ENCODE data around the gene TP53AIP1. TPM values are rescaled to one million over a fixed set of nuclear protein-coding genes. Genes with fewer than 3 reads are reported as not detected.
A peak's percentile ranks its signal among the peaks of the same experiment; 100 is the strongest.

TP53AIP1 gene
- total RNA-seq, 1 experiment from 2014 or later: not detected

DNA sequence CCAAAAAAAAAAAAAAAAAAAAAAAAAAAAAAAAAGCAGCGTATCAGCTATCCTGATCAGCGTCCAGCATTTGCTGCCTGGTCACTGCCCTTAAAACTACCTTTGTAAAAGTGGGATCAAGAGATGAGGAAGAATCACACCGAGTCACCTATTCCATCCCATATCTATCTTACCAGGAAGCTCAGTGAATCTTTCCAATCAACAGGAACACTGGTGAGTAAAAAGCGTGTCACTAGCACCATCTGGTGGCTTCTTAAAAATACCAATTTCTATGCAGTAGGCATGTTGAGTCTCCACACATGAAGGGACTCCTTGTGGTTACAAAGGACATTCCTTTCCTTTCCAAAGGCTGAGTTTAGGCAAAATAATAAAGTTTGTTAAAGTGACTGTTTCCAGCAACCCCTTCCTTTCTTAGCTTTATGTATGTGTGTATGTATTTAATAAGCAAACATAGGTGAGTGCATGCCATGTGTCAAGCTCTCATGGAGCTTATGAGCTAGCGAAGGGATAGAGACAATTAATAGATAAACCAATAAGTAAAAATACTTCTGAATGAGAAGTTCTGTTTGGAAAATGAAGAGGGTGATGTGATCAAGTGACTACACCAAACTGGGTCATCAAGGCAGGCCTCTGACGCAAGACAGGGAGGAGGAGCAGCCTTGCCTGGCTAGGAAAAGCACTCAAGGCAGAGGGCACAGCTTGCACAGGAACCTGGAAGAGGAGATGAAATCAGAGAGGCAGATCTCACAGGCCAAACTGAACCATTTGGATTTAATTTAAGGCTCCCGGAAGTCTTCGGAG lies 13.9 kb upstream of the TP53AIP1 start:
- H3K4me2 ChIP-seq (ENCODE audit: insufficient read depth, insufficient read length, low read length): no peak overlapping the region
- TF ChIP-seq, protein P1, sequence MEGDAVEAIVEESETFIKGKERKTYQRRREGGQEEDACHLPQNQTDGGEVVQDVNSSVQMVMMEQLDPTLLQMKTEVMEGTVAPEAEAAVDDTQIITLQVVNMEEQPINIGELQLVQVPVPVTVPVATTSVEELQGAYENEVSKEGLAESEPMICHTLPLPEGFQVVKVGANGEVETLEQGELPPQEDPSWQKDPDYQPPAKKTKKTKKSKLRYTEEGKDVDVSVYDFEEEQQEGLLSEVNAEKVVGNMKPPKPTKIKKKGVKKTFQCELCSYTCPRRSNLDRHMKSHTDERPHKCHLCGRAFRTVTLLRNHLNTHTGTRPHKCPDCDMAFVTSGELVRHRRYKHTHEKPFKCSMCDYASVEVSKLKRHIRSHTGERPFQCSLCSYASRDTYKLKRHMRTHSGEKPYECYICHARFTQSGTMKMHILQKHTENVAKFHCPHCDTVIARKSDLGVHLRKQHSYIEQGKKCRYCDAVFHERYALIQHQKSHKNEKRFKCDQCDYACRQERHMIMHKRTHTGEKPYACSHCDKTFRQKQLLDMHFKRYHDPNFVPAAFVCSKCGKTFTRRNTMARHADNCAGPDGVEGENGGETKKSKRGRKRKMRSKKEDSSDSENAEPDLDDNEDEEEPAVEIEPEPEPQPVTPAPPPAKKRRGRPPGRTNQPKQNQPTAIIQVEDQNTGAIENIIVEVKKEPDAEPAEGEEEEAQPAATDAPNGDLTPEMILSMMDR (conservative IDR thresholded peaks at IDR 0.05): peak; percentile 84
- H2BK15ac ChIP-seq (ENCODE audit: low read depth, low read length): no peak overlapping the region
- H3K27me3 ChIP-seq (ENCODE audit: insufficient read depth, low read length): peaks cover 2% of the 10 kb centered on the region; the same call in 1 of the 2 replicates
- Mint-ChIP-seq H3K4me3 (no peak overlapping the region), H3K4me1 (0 out of 4 replicates have a peak, but pooled peaks cover 0 to 5% of the 10 kb centered on the region in 2 experiments), H3K27ac (no peak overlapping the region), H3K9me3 (no peaks in the 10 kb centered on the region; a peak in 1 of 5 replicates), H3K36me3 (ENCODE audit: insufficient read depth in 1 of 3, low read depth in 3 of 3) (no peaks in the 10 kb centered on the region), H3K27me3 (ENCODE audit: low read depth) (peaks cover 31% of the 10 kb centered on the region)
- H3K4ac ChIP-seq (ENCODE audit: low read depth, low read length): no peak overlapping the region
- H3K9ac ChIP-seq (ENCODE audit: extremely low read depth, insufficient read length, low read length): no peak overlapping the region
- no CpG with 5 or more reads among the region's 8 CpGs for WGBS (ENCODE audit: extremely low coverage, insufficient read length, low lambda C conversion rate)
- H3K18ac ChIP-seq (ENCODE audit: insufficient read length, low read depth, low read length): no peak overlapping the region
- H3K9me3 ChIP-seq (ENCODE audit: control insufficient read depth, low read depth, low read length): no peaks in the 10 kb centered on the region
- H4K91ac ChIP-seq (ENCODE audit: insufficient read length, low read depth, low read length): no peak overlapping the region
- H3K23ac ChIP-seq (ENCODE audit: insufficient read length, low read depth, low read length): no peak overlapping the region
- H3T11ph ChIP-seq (ENCODE audit: low read length): no peak overlapping the region
- no peak overlapping the region for H2BK120ac ChIP-seq (ENCODE audit: low read depth, low read length, poor library complexity, severe bottlenecking)
- no peaks in the 10 kb centered on the region for H3K79me2 ChIP-seq (ENCODE audit: insufficient read depth, low read length)
- H2AFZ ChIP-seq (ENCODE audit: low read length): no peak overlapping the region
- H2BK20ac ChIP-seq (ENCODE audit: low read depth, low read length, poor library complexity, severe bottlenecking): no peak overlapping the region
- no peak overlapping the region for H4K8ac ChIP-seq (replicated peaks; ENCODE audit: insufficient read length, low read depth, low read length)
- H2BK12ac ChIP-seq (ENCODE audit: insufficient read length, low read depth, low read length): no peak overlapping the region
- no peak overlapping the region for H3K27ac ChIP-seq (ENCODE audit: insufficient read length, low read depth, low read length)
- no peak overlapping the region for H3K56ac ChIP-seq (ENCODE audit: insufficient read length, low read depth, low read length)
- H4K5ac ChIP-seq (ENCODE audit: insufficient read length, low read depth, low read length): no peak overlapping the region
- H2BK5ac ChIP-seq (ENCODE audit: insufficient read length, low read length): no peak overlapping the region
- H3K4me1 ChIP-seq (ENCODE audit: insufficient read depth, low read length): no peaks in the 10 kb centered on the region
- no peaks in the 10 kb centered on the region for H3K23me2 ChIP-seq (ENCODE audit: insufficient read length, low read depth, low read length, poor library complexity, severe bottlenecking)
- H2AK5ac ChIP-seq (ENCODE audit: insufficient read length, low read length): no peak overlapping the region
- H4K20me1 ChIP-seq (ENCODE audit: control insufficient read depth, insufficient read depth, insufficient read length): no peaks in the 10 kb centered on the region
- DNase-seq: no peak
- no peaks in the 10 kb centered on the region for H3K79me1 ChIP-seq (ENCODE audit: insufficient read depth, low read depth, low read length, poor library complexity, severe bottlenecking)
- H3K14ac ChIP-seq (ENCODE audit: insufficient read depth, low read length): no peak overlapping the region; the same call in 1 of the 2 replicates
